Central memory CD4-positive, alpha-beta T cell (primary cell): Measurements from ENCODE around the gene ZNF614.
"Not testable (repeated sequence)": the region's sequence is repeated elsewhere in the genome, so short reads cannot be mapped to it uniquely, and the experiment has no call there.

Source experiments
- DNase-seq: peaks from one replicate; pipeline ENCODE4 v3.0.0; 2022
- total RNA-seq, 3 experiments: gene quantifications; one replicate each; lab custom pipeline; 2026; lab: John Stamatoyannopoulos, UW

Gene ZNF614
- 11.8 to 27.7 (median 24.0) reads per million in 3 experiments for total RNA-seq

DNA sequence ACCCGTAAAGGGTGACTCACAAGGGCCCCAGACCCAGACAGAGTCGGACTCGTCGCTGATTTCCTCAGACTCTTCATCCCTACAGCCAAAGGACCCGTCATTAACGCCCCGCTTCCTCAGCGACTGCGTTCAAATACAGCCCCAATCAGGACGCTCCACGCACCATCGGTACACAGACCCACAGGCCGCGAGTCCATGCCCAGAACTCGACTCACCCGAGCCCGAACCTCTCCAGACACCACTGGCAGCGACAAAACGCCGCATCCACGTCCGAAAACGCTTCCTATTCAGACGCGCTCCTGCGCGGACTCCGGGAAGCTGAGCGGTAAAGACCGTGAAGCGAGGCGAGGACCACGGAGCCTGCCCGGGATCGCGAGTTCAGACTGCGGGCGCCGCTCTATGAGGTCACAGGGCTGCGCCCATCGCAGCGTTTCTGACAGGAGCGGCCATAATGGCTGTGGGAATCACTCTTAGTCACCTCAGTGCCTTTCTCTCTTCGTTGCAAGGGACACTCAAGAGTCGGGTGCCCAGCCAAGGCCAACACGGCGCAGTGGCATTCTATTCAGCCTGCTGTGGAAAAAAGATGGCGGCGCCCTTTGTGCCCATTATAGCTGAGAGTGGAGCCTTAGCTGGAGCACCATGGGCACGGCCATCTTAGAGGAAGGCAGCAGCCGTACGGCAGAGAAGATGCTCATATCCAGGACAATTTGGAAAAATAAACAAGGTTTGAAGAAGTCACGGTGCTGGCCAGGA lies at the start of gene ZNF614:
Gene ZNF614 (minus strand): TSS at position 353 of the 753 bp plus-strand sequence. CDS start 2,634 bp downstream, outside the sequence.
- DNase-seq, result peak; percentile 87

DNA sequence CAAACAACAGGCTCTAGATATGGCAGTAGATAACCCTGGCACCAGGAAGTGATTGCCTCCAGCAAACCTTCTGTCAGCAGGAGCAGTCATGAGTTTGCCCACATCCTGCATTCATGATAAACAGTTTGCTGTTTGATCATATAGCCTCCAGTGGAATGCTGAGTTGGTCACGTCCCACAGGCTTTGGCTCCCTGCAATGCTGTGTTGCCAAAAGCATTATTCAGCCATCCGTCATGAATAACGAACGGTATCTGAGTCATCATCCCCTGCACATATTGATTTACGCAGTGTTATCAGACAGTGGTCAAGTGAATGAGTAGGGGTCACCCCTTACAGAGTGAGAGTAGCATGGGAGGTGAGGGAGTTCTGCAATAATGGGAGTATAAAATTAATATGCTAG lies 42.3 kb upstream of the ZNF614 start:
- DNase-seq, result no peak

- DNase-seq, result no peak
Observed at GRCh38 chr19:52069653-52070052, 41.5 kb upstream of the ZNF614 start.

DNA sequence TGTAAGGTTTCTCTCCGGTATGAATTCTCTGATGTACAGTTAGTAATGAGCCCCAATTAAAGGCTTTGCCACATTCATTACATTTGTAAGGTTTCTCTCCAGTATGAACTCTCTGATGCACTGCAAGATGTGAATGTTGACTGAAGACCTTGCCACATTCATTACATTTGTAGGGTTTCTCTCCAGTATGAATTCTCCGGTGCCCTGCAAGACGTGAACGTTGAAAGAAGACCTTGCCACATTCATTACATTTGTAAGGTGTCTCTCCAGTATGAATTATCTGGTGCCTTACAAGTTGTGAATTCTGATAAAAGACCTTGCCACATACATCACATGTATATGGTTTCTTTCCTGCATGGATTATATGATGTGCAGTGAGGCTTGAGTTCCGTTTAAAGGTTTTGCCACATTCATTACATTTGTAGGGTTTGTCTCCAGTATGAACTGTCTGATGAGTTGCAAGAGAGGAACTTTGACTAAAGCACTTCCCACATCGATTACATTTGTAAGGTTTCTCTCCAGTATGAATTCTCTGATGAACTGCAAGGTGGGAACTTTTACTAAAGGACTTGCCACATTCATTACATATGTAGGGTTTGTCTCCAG lies 38.2 kb upstream of the ZNF614 start:
- no peak for DNase-seq

DNA sequence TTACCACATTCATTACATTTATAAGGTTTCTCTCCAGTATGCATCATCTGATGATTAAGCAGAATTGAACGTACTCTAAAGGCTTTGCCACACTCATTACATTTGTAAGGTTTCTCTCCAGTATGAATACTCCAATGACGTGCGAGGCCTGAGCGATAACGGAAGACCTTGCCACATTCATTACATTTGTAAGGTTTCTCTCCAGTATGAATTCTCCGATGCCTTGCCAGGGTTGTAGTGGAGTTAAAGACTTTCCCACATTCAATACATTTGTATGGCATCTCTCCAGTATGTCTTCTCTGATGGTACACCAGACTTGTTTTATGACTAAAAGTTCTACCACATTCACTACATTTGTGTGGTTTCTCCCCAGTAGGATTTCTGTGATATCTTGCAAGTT lies 37.2 kb upstream of the ZNF614 start:
- no peak for DNase-seq

GRCh38 chr19:52056480-52056879 lies 28.3 kb upstream of the ZNF614 start:
- not testable (repeated sequence) for DNase-seq

DNA sequence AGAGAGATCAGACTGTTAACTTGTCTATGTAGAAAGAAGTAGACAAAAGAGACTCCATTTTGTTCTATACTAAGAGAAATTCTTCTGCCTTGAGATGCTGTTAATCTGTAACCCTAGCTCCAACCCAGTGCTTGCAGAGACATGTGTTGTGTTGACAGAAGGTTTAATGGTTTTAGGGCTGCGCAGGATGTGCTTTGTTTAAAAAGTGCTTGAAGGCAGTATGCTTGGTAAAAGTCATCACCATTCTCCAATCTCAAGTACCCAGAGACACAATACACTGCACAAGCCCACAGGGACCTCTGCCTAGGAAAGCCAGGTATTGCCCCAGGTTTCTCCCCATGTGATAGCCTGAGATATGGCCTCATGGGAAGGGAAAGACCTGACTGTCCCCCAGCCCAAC lies 23.6 kb upstream of the ZNF614 start:
- DNase-seq, result not testable (repeated sequence)

DNA sequence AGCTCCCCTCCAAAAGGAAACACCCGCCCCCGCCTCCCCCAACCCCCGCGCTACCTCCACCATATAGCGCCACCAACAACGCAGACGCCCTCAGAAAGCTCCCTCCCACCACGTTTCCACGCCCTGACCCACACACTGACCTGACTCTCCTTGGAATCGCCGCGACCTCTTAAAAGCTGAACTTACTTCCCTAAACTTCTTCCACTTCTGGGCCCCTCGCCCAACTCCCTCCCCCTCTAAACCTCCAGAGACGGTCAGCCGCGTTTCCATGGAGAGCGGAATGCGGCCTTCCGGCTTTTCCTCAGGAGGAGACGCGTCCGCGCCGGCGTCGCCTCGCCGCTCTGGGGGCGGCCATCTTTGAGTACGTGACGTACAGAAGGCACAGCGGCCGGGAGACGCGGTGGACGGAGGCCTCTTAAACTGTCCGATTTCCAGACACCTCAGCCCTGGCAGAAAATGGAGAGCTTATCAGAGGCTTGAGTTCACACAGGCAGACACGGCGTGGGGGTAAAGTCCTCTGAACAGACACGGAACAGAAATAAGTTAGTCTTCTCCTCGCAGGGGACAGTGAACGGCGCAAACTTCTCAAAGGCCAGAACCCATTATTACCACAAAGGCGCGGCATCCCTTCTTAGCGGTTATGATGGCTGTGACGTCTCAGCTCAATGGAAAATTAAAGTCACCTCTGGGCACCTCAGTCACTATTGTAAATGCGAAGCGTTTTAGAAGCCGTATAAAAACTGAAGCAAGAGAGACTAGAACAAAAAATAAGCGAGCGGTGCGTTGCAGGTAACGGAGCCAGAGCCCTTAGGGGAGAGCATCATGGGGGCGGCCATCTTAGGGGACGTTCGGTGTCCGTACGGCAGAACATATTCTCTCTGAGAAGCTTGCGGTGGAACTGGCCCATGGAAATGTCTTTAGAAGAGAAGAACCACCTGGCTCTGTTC lies 20.6 kb upstream of the ZNF614 start, which contains the start of gene ZNF432:
Gene ZNF432 (minus strand): TSS at position 284 of the 947 bp plus-strand sequence. CDS start 1,970 bp downstream, outside the sequence.
- DNase-seq, result peak; percentile 83

DNA sequence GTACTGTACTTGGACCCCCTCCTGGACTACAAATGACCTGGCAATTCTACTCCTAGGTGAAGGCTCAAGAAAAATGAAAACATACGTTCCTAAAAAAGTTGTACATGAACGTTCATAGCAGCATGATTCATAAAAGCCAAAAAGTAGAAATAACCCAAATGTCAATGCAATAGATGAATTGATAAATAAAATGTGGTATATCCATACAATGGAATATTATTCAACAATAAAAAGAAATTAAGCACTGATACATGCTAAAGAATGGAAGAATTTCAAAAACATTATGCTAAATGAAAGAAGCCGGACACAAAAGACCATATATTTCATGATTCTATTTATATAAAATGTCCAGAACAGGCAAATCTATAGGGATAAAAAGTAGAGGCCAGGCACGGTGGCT lies 11.0 kb upstream of the ZNF614 start:
- no peak for DNase-seq

DNA sequence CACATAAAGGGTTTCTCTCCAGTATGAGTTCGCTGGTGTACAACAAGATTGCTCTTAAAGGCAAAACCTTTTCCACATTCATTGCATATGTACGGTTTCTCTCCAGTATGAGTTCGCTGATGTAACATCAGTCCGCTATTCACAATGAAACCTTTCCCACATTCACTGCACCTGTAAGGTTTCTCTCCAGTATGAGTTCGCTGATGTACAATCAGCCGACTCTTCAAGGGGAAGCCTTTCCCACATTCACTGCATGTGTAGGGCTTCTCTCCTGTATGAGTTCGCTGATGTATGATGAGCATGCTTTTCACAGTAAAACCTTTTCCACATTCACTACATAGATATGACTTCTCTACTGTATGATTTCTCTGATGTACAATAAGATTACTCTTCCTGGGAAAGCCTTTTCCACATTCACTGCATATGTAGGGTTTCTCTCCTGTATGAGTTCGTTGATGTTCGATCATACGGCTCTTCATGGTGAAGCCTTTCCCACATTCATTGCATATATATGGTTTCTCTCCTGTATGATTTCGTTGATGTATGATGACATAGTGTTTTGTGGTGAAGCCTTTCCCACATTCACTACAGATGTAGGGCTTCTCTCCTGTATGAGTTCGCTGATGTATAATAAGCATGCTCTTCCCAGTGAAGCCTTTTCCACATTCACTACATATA lies 6.0 kb upstream of the ZNF614 start:
- no peak for DNase-seq

GRCh38 chr19:52028780-52029123 lies 573 bp upstream of the ZNF614 start:
- no peak for DNase-seq

GRCh38 chr19:52026255-52026990 lies 1.8 kb downstream of the ZNF614 start:
- not testable (repeated sequence) for DNase-seq

DNA sequence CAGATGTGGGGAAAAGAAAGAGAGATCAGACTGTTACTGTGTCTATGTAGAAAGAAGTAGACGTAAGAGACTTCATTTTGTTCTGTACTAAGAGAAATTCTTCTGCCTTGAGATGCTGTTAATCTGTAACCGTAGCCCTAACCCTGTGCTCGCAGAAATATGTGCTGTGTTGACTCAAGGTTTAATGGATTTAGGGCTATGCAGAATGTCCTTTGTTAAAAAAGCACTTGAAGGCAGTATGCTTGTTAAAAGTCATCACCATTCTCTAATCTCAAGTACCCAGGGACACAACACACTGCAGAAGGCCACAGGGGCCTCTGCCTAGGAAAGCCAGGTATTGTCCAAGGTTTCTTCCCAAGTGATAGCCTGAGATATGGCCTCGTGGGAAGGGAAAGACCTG lies 3.7 kb downstream of the ZNF614 start:
- DNase-seq, result not testable (repeated sequence)

- no peak for DNase-seq
Observed at GRCh38 chr19:52022193-52022592, 6.0 kb downstream of the ZNF614 start.

- DNase-seq, result no peak
Observed at GRCh38 chr19:52020506-52020905, 7.7 kb downstream of the ZNF614 start.

GRCh38 chr19:52010674-52011073 lies 17.5 kb downstream of the ZNF614 start:
- DNase-seq, result no peak

DNA sequence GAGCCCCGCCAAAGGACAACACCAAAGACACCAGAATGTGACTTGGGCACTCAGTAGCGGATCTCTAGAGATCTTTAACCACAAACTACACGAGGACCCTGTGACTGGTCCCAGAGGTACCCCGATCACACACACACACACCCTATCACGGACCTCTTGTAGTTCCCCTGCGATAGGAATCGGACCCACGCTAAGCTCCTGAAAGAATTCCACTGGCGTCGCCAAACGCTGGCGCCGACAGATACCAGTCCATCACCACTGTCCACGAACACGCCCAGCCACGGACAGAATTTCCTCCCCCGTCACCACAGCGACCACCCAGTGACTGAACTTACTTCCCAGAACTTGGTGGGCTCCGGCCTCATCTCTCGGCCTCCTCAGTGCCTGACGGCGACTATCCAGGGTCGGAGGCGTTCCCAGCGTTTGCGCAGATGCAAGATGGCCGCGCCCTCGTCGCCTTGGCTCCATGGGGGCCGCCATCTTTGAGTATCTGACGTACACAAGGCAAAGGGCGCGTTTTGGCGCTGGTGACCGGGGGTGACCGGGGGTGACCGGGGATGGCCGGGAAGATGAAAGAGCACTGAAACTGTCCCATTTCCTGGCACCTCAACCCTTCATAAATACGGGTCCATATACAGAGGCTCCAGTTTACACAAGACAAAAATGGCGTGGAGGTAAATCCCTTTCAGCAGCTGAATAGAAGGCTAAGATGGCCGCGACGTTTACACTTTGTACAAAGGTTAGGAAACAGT lies 20.2 kb downstream of the ZNF614 start, which contains the start of gene ZNF615:
Gene ZNF615 (minus strand): TSS at position 406 of the 752 bp plus-strand sequence. CDS start 4,500 bp downstream, outside the sequence.
- peak; percentile 83 for DNase-seq

DNA sequence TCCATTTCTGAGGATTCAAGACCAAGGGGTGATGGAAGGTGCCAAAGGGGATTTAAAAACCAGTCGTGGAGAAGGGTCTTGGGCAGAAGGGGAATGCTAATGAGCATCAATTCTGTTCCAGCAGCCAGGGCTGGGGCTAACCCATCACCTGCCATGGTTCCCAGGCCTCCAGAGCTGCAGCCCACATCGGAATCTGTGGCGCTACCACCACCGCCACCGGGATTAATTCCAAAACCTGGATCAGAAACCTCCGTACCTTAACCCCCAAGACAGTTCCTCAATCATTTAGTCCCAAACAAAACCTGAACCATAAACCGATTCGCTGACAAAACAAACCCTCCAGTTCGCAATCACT lies 20.8 kb downstream of the ZNF614 start:
- DNase-seq, result no peak

GRCh38 chr19:51994048-51994644 lies 34.0 kb downstream of the ZNF614 start:
- DNase-seq, result no peak

DNA sequence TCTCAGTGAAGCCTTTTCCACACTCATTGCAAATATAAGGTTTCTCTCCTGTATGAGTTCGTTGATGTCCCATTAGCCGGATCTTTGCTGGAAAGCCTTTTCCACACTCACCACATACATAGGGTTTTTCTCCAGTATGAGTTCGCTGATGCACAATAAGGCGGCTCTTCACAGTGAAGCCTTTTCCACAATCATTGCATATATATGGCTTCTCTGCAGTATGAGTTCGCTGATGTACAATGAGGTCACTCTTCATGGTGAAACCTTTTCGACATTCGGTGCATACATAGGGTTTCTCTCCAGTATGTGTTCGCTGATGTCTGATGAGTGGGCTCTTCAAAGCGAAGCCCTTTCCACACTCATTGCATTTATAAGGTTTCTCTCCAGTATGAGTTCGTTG lies 34.8 kb downstream of the ZNF614 start:
- no peak for DNase-seq
